Brain microvascular endothelial cell (primary cell): ENCODE measurements around the gene EMILIN1.

Experiments used
- DNase-seq: peaks from one replicate; pipeline ENCODE4 v3.0.0-alpha.2; 2020
- H3K27ac ChIP-seq: fragments of 250-450 bp; sonication (Bioruptor Pico); 2 replicates; pipeline ENCODE4 v1.5.1; 2020; ENCODE audit warnings: mild to moderate bottlenecking, moderate library complexity
- H3K27me3 ChIP-seq: fragments of 250-450 bp; sonication (Bioruptor Pico); replicated peaks from 2 replicates; pipeline ENCODE4 v1.5.1; 2020; ENCODE audit warnings: mild to moderate bottlenecking
- H3K36me3 ChIP-seq: fragments of 250-450 bp; sonication (Bioruptor Pico); replicated peaks from 2 replicates; pipeline ENCODE4 v1.5.1; 2020; ENCODE audit warnings: mild to moderate bottlenecking
- H3K4me3 ChIP-seq: 2 replicates; pipeline ENCODE4 v1.5.1; 2011; ENCODE audit warnings: low read depth, mild to moderate bottlenecking, control low read depth, low read length, moderate library complexity
- CTCF ChIP-seq: IDR thresholded peaks from 2 replicates; pipeline ENCODE4 v1.5.1; 2011; ENCODE audit warnings: low read depth, mild to moderate bottlenecking, moderate library complexity, low read length, control low read depth, inconsistent platforms; ENCODE audit errors: missing control alignments
- in situ Hi-C: cut with HindIII; loops from 2 replicates; pipeline ENCODE4 v1.10.0; 2017; ENCODE audit warnings: low sequenced_read_pairs, low pct_ligation_motif_present

EMILIN1 gene

GRCh38 chr2:27038631-27039339 is 39.6 kb upstream of the EMILIN1 start:
- peaks cover 85% of the 10 kb centered on the region for H3K36me3 ChIP-seq
- no peaks in the 10 kb centered on the region for H3K27me3 ChIP-seq
- no peak overlapping the region for H3K27ac ChIP-seq
- H3K4me3 ChIP-seq: no peak overlapping the region
- TF ChIP-seq CTCF: no peak
- in situ Hi-C loops: no loop called here
- no peak for DNase-seq

- Histone ChIP-seq H3K4me3 (no peak overlapping the region), H3K27ac (no peak overlapping the region), H3K36me3 (peaks cover 86% of the 10 kb centered on the region), H3K27me3 (no peaks in the 10 kb centered on the region)
- in situ Hi-C loops: no loop called here
- TF ChIP-seq CTCF: no peak
- DNase-seq: no peak
Observed at GRCh38 chr2:27039426-27039825, 39.0 kb upstream of the EMILIN1 start.

- in situ Hi-C loops: no loop called here
- Histone ChIP-seq H3K27me3 (no peaks in the 10 kb centered on the region), H3K27ac (no peak overlapping the region), H3K36me3 (peaks cover 86% of the 10 kb centered on the region), H3K4me3 (no peak overlapping the region)
- no peak for TF ChIP-seq CTCF
- DNase-seq: no peak
Observed at GRCh38 chr2:27039871-27040270, 38.5 kb upstream of the EMILIN1 start.

- no peak for TF ChIP-seq CTCF
- Histone ChIP-seq H3K4me3 (no peak overlapping the region), H3K27me3 (no peaks in the 10 kb centered on the region), H3K27ac (no peak overlapping the region), H3K36me3 (peaks cover 83% of the 10 kb centered on the region)
- in situ Hi-C loops: no loop called here
- no peak for DNase-seq
Observed at GRCh38 chr2:27040282-27040681, 38.1 kb upstream of the EMILIN1 start.

- no peak overlapping the region for H3K27ac ChIP-seq
- no peak for TF ChIP-seq CTCF
- in situ Hi-C loops: no loop called here
- peaks cover 68% of the 10 kb centered on the region for H3K36me3 ChIP-seq
- no peak for DNase-seq
- H3K4me3 ChIP-seq: no peak overlapping the region
- H3K27me3 ChIP-seq: no peaks in the 10 kb centered on the region
Observed at GRCh38 chr2:27041752-27042151, 36.7 kb upstream of the EMILIN1 start.

GRCh38 chr2:27042159-27042661 is 36.2 kb upstream of the EMILIN1 start:
- TF ChIP-seq CTCF: no peak
- H3K4me3 ChIP-seq: no peak overlapping the region
- H3K27ac ChIP-seq: no peak overlapping the region
- H3K36me3 ChIP-seq: peaks cover 64% of the 10 kb centered on the region
- in situ Hi-C loops: no loop called here
- no peaks in the 10 kb centered on the region for H3K27me3 ChIP-seq
- DNase-seq: no peak
